AG09319 (cell line): ENCODE results near the gene SLC1A4.
"Not testable (repeated sequence)": the region's sequence is repeated elsewhere in the genome, so short reads cannot be mapped to it uniquely, and the experiment has no call there.

Experiments
- DNase-seq: peaks from one replicate; pipeline ENCODE4 v3.0.0-alpha.2; 2010; ENCODE audit warnings: low read depth; ENCODE audit errors: extremely low read depth
- TF ChIP-seq, protein P1 (sequence below): IDR thresholded peaks from 2 replicates; pipeline ENCODE4 v1.5.1; 2011; ENCODE audit warnings: low read depth, mild to moderate bottlenecking, inconsistent platforms, low read length, moderate library complexity

Gene SLC1A4

GRCh38 chr2:65026704-65027464, 37.7 kb downstream of the SLC1A4 start:
- TF ChIP-seq, protein P1, sequence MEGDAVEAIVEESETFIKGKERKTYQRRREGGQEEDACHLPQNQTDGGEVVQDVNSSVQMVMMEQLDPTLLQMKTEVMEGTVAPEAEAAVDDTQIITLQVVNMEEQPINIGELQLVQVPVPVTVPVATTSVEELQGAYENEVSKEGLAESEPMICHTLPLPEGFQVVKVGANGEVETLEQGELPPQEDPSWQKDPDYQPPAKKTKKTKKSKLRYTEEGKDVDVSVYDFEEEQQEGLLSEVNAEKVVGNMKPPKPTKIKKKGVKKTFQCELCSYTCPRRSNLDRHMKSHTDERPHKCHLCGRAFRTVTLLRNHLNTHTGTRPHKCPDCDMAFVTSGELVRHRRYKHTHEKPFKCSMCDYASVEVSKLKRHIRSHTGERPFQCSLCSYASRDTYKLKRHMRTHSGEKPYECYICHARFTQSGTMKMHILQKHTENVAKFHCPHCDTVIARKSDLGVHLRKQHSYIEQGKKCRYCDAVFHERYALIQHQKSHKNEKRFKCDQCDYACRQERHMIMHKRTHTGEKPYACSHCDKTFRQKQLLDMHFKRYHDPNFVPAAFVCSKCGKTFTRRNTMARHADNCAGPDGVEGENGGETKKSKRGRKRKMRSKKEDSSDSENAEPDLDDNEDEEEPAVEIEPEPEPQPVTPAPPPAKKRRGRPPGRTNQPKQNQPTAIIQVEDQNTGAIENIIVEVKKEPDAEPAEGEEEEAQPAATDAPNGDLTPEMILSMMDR = no peak
- no peak for DNase-seq

DNA sequence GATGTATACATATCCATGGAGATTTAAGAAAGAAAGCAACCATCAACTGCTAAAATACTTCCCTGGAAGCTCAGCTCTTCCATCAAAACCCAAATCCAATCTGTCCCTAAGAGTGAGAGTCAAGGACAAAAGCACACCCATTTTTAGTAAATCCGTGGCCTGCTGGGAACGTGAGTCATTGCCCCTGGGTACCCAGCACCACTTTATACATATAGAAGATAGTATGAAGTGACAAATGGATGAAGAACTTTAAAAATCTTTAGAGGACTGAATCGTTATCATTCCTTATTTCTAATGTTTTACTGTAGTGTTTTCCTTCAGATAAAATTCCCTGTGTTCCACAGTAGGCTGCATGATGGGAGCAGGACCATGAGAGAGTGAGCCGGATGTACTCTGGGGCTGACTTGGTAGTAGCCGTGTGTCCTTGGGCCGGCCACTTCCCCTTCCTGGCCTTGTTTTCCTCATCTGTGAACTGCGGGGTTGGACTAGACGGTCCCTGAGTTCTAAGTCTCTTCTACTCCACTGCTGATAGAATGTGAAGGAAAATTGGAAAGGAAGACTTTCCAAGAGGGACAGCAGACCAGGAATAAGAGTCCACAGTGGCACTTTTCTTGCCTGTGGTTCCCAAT, 38.5 kb downstream of the SLC1A4 start:
- no peak for DNase-seq
- TF ChIP-seq, protein P1 = no peak

DNA sequence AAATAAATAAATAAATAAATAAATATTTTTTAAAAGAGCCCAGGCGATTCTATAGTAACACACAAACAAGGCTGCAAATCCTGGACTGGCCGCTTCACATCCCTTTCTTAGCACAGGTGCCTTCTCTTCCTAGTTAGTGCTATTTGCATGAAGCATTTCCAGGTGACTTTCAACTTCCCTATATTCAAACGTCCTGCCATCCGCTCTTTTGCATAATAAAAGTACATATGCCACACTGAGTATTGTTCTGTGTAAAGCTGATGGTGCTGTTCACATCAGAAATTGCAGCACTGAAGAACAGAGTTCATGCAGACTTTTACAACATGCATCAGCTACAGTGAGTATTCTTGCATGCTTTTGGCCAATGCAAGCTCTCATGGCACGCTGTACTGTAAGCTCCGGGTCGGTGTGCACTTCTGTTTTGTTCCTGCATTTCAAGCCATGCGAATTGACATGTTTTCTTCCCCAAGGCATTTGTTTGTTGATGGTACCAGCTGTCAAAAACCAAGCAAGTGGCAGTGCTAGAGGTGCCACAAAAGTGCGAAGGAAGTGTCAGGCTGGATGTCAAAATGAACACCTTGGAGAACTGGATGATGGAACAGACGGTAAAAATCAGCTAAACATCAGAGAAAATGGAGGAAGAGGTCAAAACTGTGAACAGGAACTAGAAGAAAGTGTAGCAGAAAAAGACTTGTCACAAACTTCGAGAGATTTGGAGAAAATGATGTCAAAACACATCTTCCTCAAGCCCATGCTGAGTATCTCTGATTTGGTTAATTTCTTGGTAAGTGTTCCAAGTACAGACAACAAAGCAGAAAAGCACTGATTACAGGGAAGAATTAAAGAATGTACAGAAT, 41.5 kb downstream of the SLC1A4 start:
- no peak for DNase-seq
- TF ChIP-seq, protein P1 = no peak

GRCh38 chr2:65031341-65032018, 42.3 kb downstream of the SLC1A4 start:
- no peak for DNase-seq

GRCh38 chr2:65032019-65032975, 43.1 kb downstream of the SLC1A4 start:
- DNase-seq = no peak
- TF ChIP-seq, protein P1 = no peak

More at GRCh38 chr2:65031341-65032018, 42.3 kb downstream of the SLC1A4 start:
- TF ChIP-seq, protein P1 = no peak

- no peak for DNase-seq
- TF ChIP-seq, protein P1 = peak; percentile 16; the same call in 1 of the 2 replicates
Measured at GRCh38 chr2:65033178-65033577, 44.0 kb downstream of the SLC1A4 start.

- DNase-seq = not testable (repeated sequence)
Measured at GRCh38 chr2:65033667-65034066, 44.5 kb downstream of the SLC1A4 start.
